Measurements from ENCODE around the gene RANBP17. TPM values are rescaled to one million over a fixed set of nuclear protein-coding genes. Genes with fewer than 3 reads are reported as not detected.

Gene RANBP17
- total RNA-seq, 1 donor from 2014 or later = 49.7 TPM

DNA sequence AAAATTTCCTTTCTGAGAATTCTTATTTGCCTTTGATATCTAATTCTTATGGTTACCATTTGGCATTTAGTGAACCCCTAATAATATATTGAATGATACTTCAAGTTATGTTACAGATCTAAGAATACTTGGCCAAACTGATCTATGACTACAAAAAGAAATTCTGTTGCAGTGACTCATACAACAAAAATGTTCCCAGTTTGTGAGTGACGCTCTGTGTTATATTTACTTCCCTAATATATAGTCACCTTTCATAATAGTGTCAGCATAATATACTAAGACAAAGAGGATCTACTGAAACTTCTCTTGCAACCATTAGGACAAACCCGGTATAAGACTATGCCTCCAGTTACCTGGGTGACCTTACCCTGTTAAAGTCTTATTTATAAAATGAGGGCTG, 230.4 kb downstream of the RANBP17 start:
- no peaks in the 10 kb centered on the region for H4K20me1 ChIP-seq (ENCODE audit: low read depth)
- H3K9ac ChIP-seq = no peak overlapping the region
- peaks cover 3% of the 10 kb centered on the region for H3K4me1 ChIP-seq
- no peaks in the 10 kb centered on the region for H3F3A ChIP-seq (ENCODE audit: low read depth)
- no peaks in the 10 kb centered on the region for H3K79me2 ChIP-seq (ENCODE audit: low read depth)
- H3K4me1 Mint-ChIP-seq = no peaks in the 10 kb centered on the region
- H3K9me3 ChIP-seq (ENCODE audit: low read depth) = no peaks in the 10 kb centered on the region
- TF ChIP-seq, protein P1, sequence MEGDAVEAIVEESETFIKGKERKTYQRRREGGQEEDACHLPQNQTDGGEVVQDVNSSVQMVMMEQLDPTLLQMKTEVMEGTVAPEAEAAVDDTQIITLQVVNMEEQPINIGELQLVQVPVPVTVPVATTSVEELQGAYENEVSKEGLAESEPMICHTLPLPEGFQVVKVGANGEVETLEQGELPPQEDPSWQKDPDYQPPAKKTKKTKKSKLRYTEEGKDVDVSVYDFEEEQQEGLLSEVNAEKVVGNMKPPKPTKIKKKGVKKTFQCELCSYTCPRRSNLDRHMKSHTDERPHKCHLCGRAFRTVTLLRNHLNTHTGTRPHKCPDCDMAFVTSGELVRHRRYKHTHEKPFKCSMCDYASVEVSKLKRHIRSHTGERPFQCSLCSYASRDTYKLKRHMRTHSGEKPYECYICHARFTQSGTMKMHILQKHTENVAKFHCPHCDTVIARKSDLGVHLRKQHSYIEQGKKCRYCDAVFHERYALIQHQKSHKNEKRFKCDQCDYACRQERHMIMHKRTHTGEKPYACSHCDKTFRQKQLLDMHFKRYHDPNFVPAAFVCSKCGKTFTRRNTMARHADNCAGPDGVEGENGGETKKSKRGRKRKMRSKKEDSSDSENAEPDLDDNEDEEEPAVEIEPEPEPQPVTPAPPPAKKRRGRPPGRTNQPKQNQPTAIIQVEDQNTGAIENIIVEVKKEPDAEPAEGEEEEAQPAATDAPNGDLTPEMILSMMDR (IDR thresholded peaks at IDR 0.05) = no peak
- no peak for TF ChIP-seq EZH2phosphoT487 (IDR thresholded peaks at IDR 0.05)
- peaks cover 12% of the 10 kb centered on the region for H3K36me3 Mint-ChIP-seq
- H3K4me3 ChIP-seq = no peak overlapping the region
- no peak overlapping the region for H3K27ac ChIP-seq
- H3K36me3 ChIP-seq = no peaks in the 10 kb centered on the region
- peaks cover 11% of the 10 kb centered on the region for H3K9me3 Mint-ChIP-seq
- H3K27ac Mint-ChIP-seq = no peak overlapping the region
- H2AFZ ChIP-seq (replicated peaks) = no peak overlapping the region
- DNase-seq (ENCODE audit: low spot score) = no peak
- H3K4me2 ChIP-seq = no peak overlapping the region
- H3K27me3 Mint-ChIP-seq (ENCODE audit: insufficient read depth, low read depth) = no peaks in the 10 kb centered on the region
- no peak overlapping the region for H3K4me3 Mint-ChIP-seq
- no peaks in the 10 kb centered on the region for H3K27me3 ChIP-seq

DNA sequence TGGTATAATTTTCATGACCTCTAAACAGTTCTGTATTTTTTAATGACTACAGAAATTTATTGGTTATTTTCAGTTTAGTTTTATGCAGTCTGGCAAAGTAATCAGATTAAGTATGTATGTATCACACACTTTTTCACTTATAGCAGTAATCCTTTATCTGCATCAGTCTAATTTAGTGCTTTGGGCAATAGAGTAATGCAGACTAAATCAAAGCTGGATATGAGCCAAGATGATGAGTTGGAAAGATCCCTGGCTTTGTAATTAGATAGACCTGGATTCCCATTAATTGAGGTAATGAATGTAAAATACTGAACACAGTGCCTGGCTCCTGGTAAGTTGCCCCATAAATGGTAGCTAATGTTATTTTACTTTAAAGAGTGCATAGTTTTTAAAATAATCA, 231.8 kb downstream of the RANBP17 start:
- no peak overlapping the region for H3K9ac ChIP-seq
- H3K27ac Mint-ChIP-seq = no peak overlapping the region
- no peaks in the 10 kb centered on the region for H4K20me1 ChIP-seq (ENCODE audit: low read depth)
- H3K27me3 Mint-ChIP-seq (ENCODE audit: insufficient read depth, low read depth) = no peaks in the 10 kb centered on the region
- no peak overlapping the region for H2AFZ ChIP-seq (replicated peaks)
- peaks cover 12% of the 10 kb centered on the region for H3K36me3 Mint-ChIP-seq
- H3K4me3 Mint-ChIP-seq = no peak overlapping the region
- peaks cover 13% of the 10 kb centered on the region for H3K9me3 Mint-ChIP-seq
- no peaks in the 10 kb centered on the region for H3K4me1 Mint-ChIP-seq
- no peaks in the 10 kb centered on the region for H3K36me3 ChIP-seq
- TF ChIP-seq EZH2 (IDR thresholded peaks at IDR 0.05) (no peak), EZH2phosphoT487 (IDR thresholded peaks at IDR 0.05) (no peak)
- TF ChIP-seq, protein P1 (IDR thresholded peaks at IDR 0.05) = no peak
- no peak overlapping the region for H3K4me2 ChIP-seq
- H3F3A ChIP-seq (ENCODE audit: low read depth) = no peaks in the 10 kb centered on the region
- H3K9me3 ChIP-seq (ENCODE audit: low read depth) = no peaks in the 10 kb centered on the region
- H3K4me1 ChIP-seq = peaks cover 3% of the 10 kb centered on the region
- no peak overlapping the region for H3K4me3 ChIP-seq
- H3K27ac ChIP-seq = no peak overlapping the region
- no peaks in the 10 kb centered on the region for H3K79me2 ChIP-seq (ENCODE audit: low read depth)
- no peak for DNase-seq (ENCODE audit: low spot score)
- H3K27me3 ChIP-seq = no peaks in the 10 kb centered on the region

DNA sequence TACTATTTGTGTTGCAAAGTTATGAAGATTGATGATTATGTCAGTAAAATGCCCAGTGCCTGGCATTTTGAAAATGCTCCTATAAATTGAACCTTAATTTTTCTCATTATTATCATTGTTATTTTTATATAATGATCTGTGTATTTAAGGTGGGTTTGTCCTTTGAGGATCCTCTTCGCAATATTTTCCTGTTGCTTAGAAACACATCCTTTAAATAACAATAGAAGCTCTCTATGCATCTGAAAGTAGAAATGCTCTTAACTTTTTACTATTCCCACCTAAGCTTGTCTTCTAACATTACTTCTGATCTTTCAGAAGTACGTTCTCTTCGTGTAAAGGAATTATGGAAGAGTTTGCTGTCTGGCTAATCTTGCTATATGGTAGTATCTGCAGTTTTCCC, 232.5 kb downstream of the RANBP17 start:
- no peaks in the 10 kb centered on the region for H3K27me3 Mint-ChIP-seq (ENCODE audit: insufficient read depth, low read depth)
- TF ChIP-seq, protein P1 (IDR thresholded peaks at IDR 0.05) = no peak
- TF ChIP-seq EZH2phosphoT487 (IDR thresholded peaks at IDR 0.05) (no peak), EZH2 (IDR thresholded peaks at IDR 0.05) (no peak)
- peaks cover 21% of the 10 kb centered on the region for H3K9me3 Mint-ChIP-seq
- H3K4me1 ChIP-seq = peaks cover 3% of the 10 kb centered on the region
- H3K36me3 Mint-ChIP-seq = peaks cover 18% of the 10 kb centered on the region
- H3F3A ChIP-seq (ENCODE audit: low read depth) = no peaks in the 10 kb centered on the region
- no peak overlapping the region for H3K4me3 Mint-ChIP-seq
- H3K4me2 ChIP-seq = no peak overlapping the region
- no peak for DNase-seq (ENCODE audit: low spot score)
- no peaks in the 10 kb centered on the region for H3K27me3 ChIP-seq
- H3K4me3 ChIP-seq = no peak overlapping the region
- no peaks in the 10 kb centered on the region for H3K9me3 ChIP-seq (ENCODE audit: low read depth)
- no peak overlapping the region for H3K9ac ChIP-seq
- no peaks in the 10 kb centered on the region for H3K4me1 Mint-ChIP-seq
- no peak overlapping the region for H3K27ac ChIP-seq
- H4K20me1 ChIP-seq (ENCODE audit: low read depth) = no peaks in the 10 kb centered on the region
- no peaks in the 10 kb centered on the region for H3K79me2 ChIP-seq (ENCODE audit: low read depth)
- H3K36me3 ChIP-seq = no peaks in the 10 kb centered on the region
- no peak overlapping the region for H3K27ac Mint-ChIP-seq
- H2AFZ ChIP-seq (replicated peaks) = no peak overlapping the region
